ENCODE measurements around the gene ZZZ3.

Gene ZZZ3

DNA sequence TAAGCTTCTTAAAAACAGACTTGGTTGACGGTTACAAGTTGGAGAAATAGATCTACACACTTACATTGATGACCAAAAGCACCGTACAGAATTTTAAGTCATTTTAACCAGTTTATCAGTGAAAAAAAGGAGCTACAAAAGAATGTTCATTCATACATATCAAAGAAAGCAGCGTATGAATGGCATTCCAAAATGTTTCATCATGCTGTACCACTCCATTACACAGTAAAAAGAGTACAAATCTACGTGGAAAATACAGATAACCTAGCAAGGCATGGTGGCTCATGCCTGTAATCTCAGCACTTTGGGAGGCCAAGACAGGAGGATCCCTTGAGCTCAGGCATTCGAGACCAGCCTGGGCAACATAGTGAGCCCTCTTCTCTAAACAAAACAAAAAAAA, 40.3 kb downstream of the ZZZ3 start:
- TF ChIP-seq, protein P1, sequence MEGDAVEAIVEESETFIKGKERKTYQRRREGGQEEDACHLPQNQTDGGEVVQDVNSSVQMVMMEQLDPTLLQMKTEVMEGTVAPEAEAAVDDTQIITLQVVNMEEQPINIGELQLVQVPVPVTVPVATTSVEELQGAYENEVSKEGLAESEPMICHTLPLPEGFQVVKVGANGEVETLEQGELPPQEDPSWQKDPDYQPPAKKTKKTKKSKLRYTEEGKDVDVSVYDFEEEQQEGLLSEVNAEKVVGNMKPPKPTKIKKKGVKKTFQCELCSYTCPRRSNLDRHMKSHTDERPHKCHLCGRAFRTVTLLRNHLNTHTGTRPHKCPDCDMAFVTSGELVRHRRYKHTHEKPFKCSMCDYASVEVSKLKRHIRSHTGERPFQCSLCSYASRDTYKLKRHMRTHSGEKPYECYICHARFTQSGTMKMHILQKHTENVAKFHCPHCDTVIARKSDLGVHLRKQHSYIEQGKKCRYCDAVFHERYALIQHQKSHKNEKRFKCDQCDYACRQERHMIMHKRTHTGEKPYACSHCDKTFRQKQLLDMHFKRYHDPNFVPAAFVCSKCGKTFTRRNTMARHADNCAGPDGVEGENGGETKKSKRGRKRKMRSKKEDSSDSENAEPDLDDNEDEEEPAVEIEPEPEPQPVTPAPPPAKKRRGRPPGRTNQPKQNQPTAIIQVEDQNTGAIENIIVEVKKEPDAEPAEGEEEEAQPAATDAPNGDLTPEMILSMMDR (IDR thresholded peaks at IDR 0.05; ENCODE audit: insufficient read depth, low read depth, low read length, missing control alignments): no peak
- DNase-seq (ENCODE audit: low read depth): no peak

GRCh38 chr1:77639557-77640069, 42.8 kb downstream of the ZZZ3 start:
- H3K4me3 ChIP-seq (ENCODE audit: low read depth, low read length): no peak overlapping the region
- DNase-seq (ENCODE audit: low read depth): no peak
- TF ChIP-seq, protein P1 (IDR thresholded peaks at IDR 0.05; ENCODE audit: insufficient read depth, low read depth, low read length, missing control alignments): no peak

More for the DNA sequence above, 40.3 kb downstream of the ZZZ3 start:
- H3K4me3 ChIP-seq (ENCODE audit: low read depth, low read length): no peak overlapping the region

- TF ChIP-seq, protein P1 (IDR thresholded peaks at IDR 0.05; ENCODE audit: insufficient read depth, low read depth, low read length, missing control alignments): no peak
- H3K4me3 ChIP-seq (ENCODE audit: low read depth, low read length): no peak overlapping the region
- no peak for DNase-seq (ENCODE audit: low read depth)
Measured at GRCh38 chr1:77639056-77639455, 43.4 kb downstream of the ZZZ3 start.

DNA sequence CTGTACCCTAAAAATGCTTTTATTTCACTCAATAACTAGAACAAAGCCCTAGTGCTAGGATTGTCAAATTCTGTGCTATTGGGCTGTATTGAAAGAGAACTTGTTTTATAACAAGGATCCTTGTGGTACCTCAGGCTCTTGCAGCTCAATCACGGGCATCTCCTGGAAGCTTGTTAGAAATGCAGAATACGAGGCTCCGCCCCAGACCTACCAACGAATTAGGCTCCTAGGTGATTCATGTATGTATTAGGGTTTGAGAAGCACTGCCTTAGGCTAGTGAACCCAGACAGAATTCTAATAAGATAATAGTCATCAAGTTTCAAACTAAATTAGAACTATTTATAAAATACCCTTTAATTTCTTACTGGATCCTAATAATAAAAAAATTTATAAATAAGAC, 45.6 kb downstream of the ZZZ3 start:
- DNase-seq (ENCODE audit: low read depth): no peak
- H3K4me3 ChIP-seq (ENCODE audit: low read depth, low read length): no peak overlapping the region
- TF ChIP-seq, protein P1 (IDR thresholded peaks at IDR 0.05; ENCODE audit: insufficient read depth, low read depth, low read length, missing control alignments): no peak
